H9 (cell line): ENCODE results near the gene HHAT. TPM values are rescaled to one million over a fixed set of nuclear protein-coding genes. Genes with fewer than 3 reads are reported as not detected.

Experiments used
- DNase-seq: peaks from one replicate; pipeline ENCODE4 v3.0.0-alpha.2; 2017
- H2AFZ ChIP-seq: one replicate; pipeline ENCODE4 v1.6.1; 2013; ENCODE audit warnings: mild to moderate bottlenecking, low read length, control low read depth, moderate library complexity
- H2AK5ac ChIP-seq: 2 replicates; pipeline ENCODE4 v1.6.1; 2013; ENCODE audit warnings: low read length, control low read depth, mixed read lengths; ENCODE audit not compliant: insufficient read length
- H2BK120ac ChIP-seq: one replicate; pipeline ENCODE4 v1.6.1; 2013; ENCODE audit warnings: low read depth, mild to moderate bottlenecking, low read length, control low read depth, inconsistent platforms; ENCODE audit not compliant: poor library complexity, severe bottlenecking
- H2BK12ac ChIP-seq: 2 replicates; pipeline ENCODE4 v1.6.1; 2013; ENCODE audit warnings: low read length, control low read depth, mixed read lengths, low read depth; ENCODE audit not compliant: insufficient read length
- H2BK15ac ChIP-seq: 2 replicates; pipeline ENCODE4 v1.6.1; 2013; ENCODE audit warnings: low read depth, low read length, control low read depth
- H2BK20ac ChIP-seq: one replicate; pipeline ENCODE4 v1.6.1; 2013; ENCODE audit warnings: low read depth, mild to moderate bottlenecking, low read length, control low read depth, inconsistent platforms; ENCODE audit not compliant: poor library complexity, severe bottlenecking
- H2BK5ac ChIP-seq: 2 replicates; pipeline ENCODE4 v1.6.1; 2013; ENCODE audit warnings: low read length, control low read depth, mixed read lengths; ENCODE audit not compliant: insufficient read length
- H3K14ac ChIP-seq: 2 replicates; pipeline ENCODE4 v1.6.1; 2013; ENCODE audit warnings: low read length, control low read depth; ENCODE audit not compliant: insufficient read depth
- H3K18ac ChIP-seq: 2 replicates; pipeline ENCODE4 v1.6.1; 2013; ENCODE audit warnings: low read depth, mild to moderate bottlenecking, mixed read lengths, low read length, control low read depth; ENCODE audit not compliant: insufficient read length
- H3K23ac ChIP-seq: 2 replicates; pipeline ENCODE4 v1.6.1; 2013; ENCODE audit warnings: low read length, control low read depth, mixed read lengths, low read depth; ENCODE audit not compliant: insufficient read length
- H3K23me2 ChIP-seq: 2 replicates; pipeline ENCODE4 v1.6.1; 2013; ENCODE audit warnings: low read depth, mild to moderate bottlenecking, mixed read lengths, low read length, control low read depth; ENCODE audit not compliant: insufficient read length, poor library complexity, severe bottlenecking
- H3K27ac ChIP-seq: 2 replicates; pipeline ENCODE4 v1.5.1; 2013; ENCODE audit warnings: low read length, control low read depth, mixed read lengths, low read depth; ENCODE audit not compliant: insufficient read length
- H3K27me3 ChIP-seq: 2 replicates; pipeline ENCODE4 v1.6.1; 2013; ENCODE audit warnings: low read length, control low read depth, inconsistent platforms; ENCODE audit not compliant: insufficient read depth
- H3K4ac ChIP-seq: 2 replicates; pipeline ENCODE4 v1.6.1; 2013; ENCODE audit warnings: low read depth, mild to moderate bottlenecking, control low read depth, inconsistent platforms, low read length, moderate library complexity
- H3K4me1 ChIP-seq: 2 replicates; pipeline ENCODE4 v1.6.1; 2013; ENCODE audit warnings: low read length, control low read depth, inconsistent platforms; ENCODE audit not compliant: insufficient read depth
- H3K4me2 ChIP-seq: 2 replicates; pipeline ENCODE4 v1.6.1; 2013; ENCODE audit warnings: low read length, control low read depth, mixed read lengths; ENCODE audit not compliant: insufficient read length, insufficient read depth
- H3K56ac ChIP-seq: 2 replicates; pipeline ENCODE4 v1.6.1; 2013; ENCODE audit warnings: low read depth, mild to moderate bottlenecking, mixed read lengths, low read length, control low read depth; ENCODE audit not compliant: insufficient read length
- H3K79me1 ChIP-seq: 2 replicates; pipeline ENCODE4 v1.6.1; 2013; ENCODE audit warnings: low read depth, mild to moderate bottlenecking, moderate library complexity, low read length, control low read depth, inconsistent platforms; ENCODE audit not compliant: insufficient read depth, poor library complexity, severe bottlenecking
- H3K79me2 ChIP-seq: 2 replicates; pipeline ENCODE4 v1.6.1; 2013; ENCODE audit warnings: low read length, control low read depth, inconsistent platforms; ENCODE audit not compliant: insufficient read depth
- H3K9ac ChIP-seq: 2 replicates; pipeline ENCODE4 v1.6.1; 2013; ENCODE audit warnings: low read length, control low read depth, mixed read lengths; ENCODE audit not compliant: insufficient read length; ENCODE audit errors: extremely low read depth
- H3K9me3 ChIP-seq: one replicate; pipeline ENCODE4 v1.6.1; 2013; ENCODE audit warnings: low read depth, low read length, inconsistent platforms; ENCODE audit not compliant: control insufficient read depth
- H3T11ph ChIP-seq: one replicate; pipeline ENCODE4 v1.6.1; 2013; ENCODE audit warnings: mild to moderate bottlenecking, low read length, control low read depth, inconsistent platforms
- H4K20me1 ChIP-seq: one replicate; pipeline ENCODE4 v1.6.1; 2013; ENCODE audit not compliant: control insufficient read depth, insufficient read length, insufficient read depth
- H4K5ac ChIP-seq: 2 replicates; pipeline ENCODE4 v1.6.1; 2013; ENCODE audit warnings: low read depth, mild to moderate bottlenecking, mixed read lengths, low read length, control low read depth; ENCODE audit not compliant: insufficient read length
- H4K8ac ChIP-seq: replicated peaks from 2 replicates; pipeline ENCODE4 v1.6.1; 2013; ENCODE audit warnings: low read length, control low read depth, mixed read lengths, low read depth; ENCODE audit not compliant: insufficient read length
- H4K91ac ChIP-seq: 2 replicates; pipeline ENCODE4 v1.6.1; 2013; ENCODE audit warnings: low read depth, mild to moderate bottlenecking, moderate library complexity, mixed read lengths, low read length, control low read depth; ENCODE audit not compliant: insufficient read length
- H3K27ac Mint-ChIP-seq, 3 experiments: 2 replicates in 2 of 3; 3 replicates in 1 of 3; pipeline ENCODE4 v1.8.0; 2020 to 2021; ENCODE audit warnings: mixed read lengths in 3 of 3, mild to moderate bottlenecking in 1 of 3, moderate library complexity in 1 of 3
- H3K27me3 Mint-ChIP-seq: 2 replicates; pipeline ENCODE4 v1.8.0; 2021; ENCODE audit warnings: low read depth, mild to moderate bottlenecking, moderate library complexity, mixed read lengths
- H3K36me3 Mint-ChIP-seq, 3 experiments: 2 replicates in 2 of 3; 3 replicates in 1 of 3; pipeline ENCODE4 v1.8.0; 2020 to 2021; ENCODE audit warnings: low read depth in 3 of 3, mixed read lengths in 3 of 3; ENCODE audit not compliant: insufficient read depth in 1 of 3
- H3K4me1 Mint-ChIP-seq, 2 experiments: 2 replicates each; pipeline ENCODE4 v1.8.0; 2020; ENCODE audit warnings: mixed read lengths in 2 of 2
- H3K4me3 Mint-ChIP-seq, 2 experiments: 2 replicates in 1 of 2; 3 replicates in 1 of 2; pipeline ENCODE4 v1.8.0; 2020 to 2021; ENCODE audit warnings: mild to moderate bottlenecking in 2 of 2, mixed read lengths in 2 of 2, moderate library complexity in 1 of 2
- H3K9me3 Mint-ChIP-seq, 2 experiments: 2 replicates in 1 of 2; 3 replicates in 1 of 2; pipeline ENCODE4 v1.8.0; 2020; ENCODE audit warnings: mild to moderate bottlenecking in 2 of 2, mixed read lengths in 2 of 2, moderate library complexity in 1 of 2
- WGBS: extraction: QIAGEN DNeasy Blood & Tissue Kit; methylation state at CpG from one replicate; pipeline ENCODE4 v1.1.7; 2013; ENCODE audit warnings: missing lambda C conversion rate, low lambda C conversion rate, mixed read lengths; ENCODE audit not compliant: insufficient read length; ENCODE audit errors: extremely low coverage; 5-methylcytosine and 5-hydroxymethylcytosine counted together
- total RNA-seq: library from RNA; stranded (reverse); gene quantifications from 2 replicates; pipeline ENCODE4 v1.2.1, GENCODE V29; 2021
- TF ChIP-seq, protein P1 (sequence below): fragments of 200-600 bp; sonication (generic); conservative IDR thresholded peaks from 3 replicates; pipeline ENCODE4 v1.8.0; 2021; ENCODE audit warnings: antibody characterized with exemption, mild to moderate bottlenecking

HHAT gene
- total RNA-seq, 1 experiment from 2014 or later, result 0.48 TPM

DNA sequence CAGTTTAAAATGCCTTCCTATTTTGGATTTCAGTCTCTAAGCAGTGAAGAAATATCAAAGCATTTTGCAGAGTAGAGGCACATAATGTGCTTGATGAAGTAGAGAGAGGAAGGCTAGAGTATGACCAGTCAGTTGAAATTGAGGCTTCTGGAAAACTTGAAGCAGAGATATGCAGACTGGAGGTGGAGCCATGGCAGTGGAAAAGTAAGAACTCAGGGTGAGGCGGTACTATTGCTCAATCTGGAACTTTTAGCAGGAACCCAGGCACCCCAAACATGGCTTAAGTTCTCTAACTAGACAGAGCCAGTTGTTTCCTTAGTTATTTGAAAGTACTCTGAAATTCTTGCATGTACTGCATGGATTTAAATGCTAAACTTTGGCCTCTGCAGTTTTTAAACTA is 288.6 kb downstream of the HHAT start:
- no peaks in the 10 kb centered on the region for H3K79me1 ChIP-seq
- H2BK12ac ChIP-seq, result no peak overlapping the region
- H3K4me1 Mint-ChIP-seq, result peaks cover 0 to 5% of the 10 kb centered on the region in 2 experiments; a peak in 1 of 4 replicates
- WGBS, result no CpG with 5 or more reads among the region's 1 CpG
- H4K20me1 ChIP-seq, result no peaks in the 10 kb centered on the region
- H2BK5ac ChIP-seq, result no peak overlapping the region
- H2AFZ ChIP-seq, result no peak overlapping the region
- H3K36me3 Mint-ChIP-seq, result no peaks in the 10 kb centered on the region
- no peak overlapping the region for H3K9ac ChIP-seq
- no peak overlapping the region for H3K4me2 ChIP-seq
- H2AK5ac ChIP-seq, result no peak overlapping the region
- H3K56ac ChIP-seq, result no peak overlapping the region
- no peak overlapping the region for H3K14ac ChIP-seq
- no peaks in the 10 kb centered on the region for H3K23me2 ChIP-seq
- H3K9me3 ChIP-seq, result no peaks in the 10 kb centered on the region
- no peaks in the 10 kb centered on the region for H3K9me3 Mint-ChIP-seq
- H3K27ac Mint-ChIP-seq, result no peak overlapping the region
- no peak for DNase-seq
- no peak overlapping the region for H2BK120ac ChIP-seq
- H4K8ac ChIP-seq, result no peak overlapping the region
- H3K23ac ChIP-seq, result no peak overlapping the region
- H3K4me1 ChIP-seq, result no peaks in the 10 kb centered on the region
- no peak overlapping the region for H3T11ph ChIP-seq
- no peak overlapping the region for H2BK20ac ChIP-seq
- H4K91ac ChIP-seq, result no peak overlapping the region
- TF ChIP-seq, protein P1, sequence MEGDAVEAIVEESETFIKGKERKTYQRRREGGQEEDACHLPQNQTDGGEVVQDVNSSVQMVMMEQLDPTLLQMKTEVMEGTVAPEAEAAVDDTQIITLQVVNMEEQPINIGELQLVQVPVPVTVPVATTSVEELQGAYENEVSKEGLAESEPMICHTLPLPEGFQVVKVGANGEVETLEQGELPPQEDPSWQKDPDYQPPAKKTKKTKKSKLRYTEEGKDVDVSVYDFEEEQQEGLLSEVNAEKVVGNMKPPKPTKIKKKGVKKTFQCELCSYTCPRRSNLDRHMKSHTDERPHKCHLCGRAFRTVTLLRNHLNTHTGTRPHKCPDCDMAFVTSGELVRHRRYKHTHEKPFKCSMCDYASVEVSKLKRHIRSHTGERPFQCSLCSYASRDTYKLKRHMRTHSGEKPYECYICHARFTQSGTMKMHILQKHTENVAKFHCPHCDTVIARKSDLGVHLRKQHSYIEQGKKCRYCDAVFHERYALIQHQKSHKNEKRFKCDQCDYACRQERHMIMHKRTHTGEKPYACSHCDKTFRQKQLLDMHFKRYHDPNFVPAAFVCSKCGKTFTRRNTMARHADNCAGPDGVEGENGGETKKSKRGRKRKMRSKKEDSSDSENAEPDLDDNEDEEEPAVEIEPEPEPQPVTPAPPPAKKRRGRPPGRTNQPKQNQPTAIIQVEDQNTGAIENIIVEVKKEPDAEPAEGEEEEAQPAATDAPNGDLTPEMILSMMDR, result no peak
- no peak overlapping the region for H4K5ac ChIP-seq
- H3K4ac ChIP-seq, result no peak overlapping the region
- no peak overlapping the region for H3K18ac ChIP-seq
- H3K27me3 ChIP-seq, result no peaks in the 10 kb centered on the region
- no peaks in the 10 kb centered on the region for H3K27me3 Mint-ChIP-seq
- no peaks in the 10 kb centered on the region for H3K79me2 ChIP-seq
- H2BK15ac ChIP-seq, result no peak overlapping the region
- no peak overlapping the region for H3K4me3 Mint-ChIP-seq
- H3K27ac ChIP-seq, result no peak overlapping the region
